Stimulated activated CD4-positive, alpha-beta T cell treated with anti-CD3 and anti-CD28 coated beads, Interleukin-1b, Interleukin-23, amount 100 ng/mL, for 4 hours (primary cell): ENCODE measurements around the gene COL4A1.

Experiments used
- DNase-seq, 2 donors: peaks; one replicate each; pipeline ENCODE4 v3.0.0-alpha.2; 2020; ENCODE audit warnings: low read depth in 2 of 2

Gene COL4A1

DNA sequence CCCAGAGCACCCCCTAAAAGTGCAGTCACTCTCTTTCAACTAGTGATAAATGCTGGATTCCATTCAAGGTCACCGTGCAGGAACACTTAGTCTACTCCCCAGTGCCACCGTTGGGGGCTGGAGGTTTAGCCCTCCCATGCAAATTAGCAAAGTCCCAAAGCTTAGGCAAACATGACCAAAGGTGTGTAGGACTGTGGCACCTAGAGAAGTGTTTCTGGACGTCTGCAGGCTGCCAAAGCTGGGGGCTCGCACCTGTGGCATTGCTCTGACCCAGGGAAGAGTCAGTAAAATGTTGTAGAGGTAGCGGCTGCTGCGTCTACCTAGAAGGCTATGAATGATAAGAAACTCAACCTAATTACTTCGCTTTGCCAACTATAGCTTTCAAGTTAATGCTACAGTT is 13.9 kb downstream of the COL4A1 start:
- no peak for DNase-seq

DNA sequence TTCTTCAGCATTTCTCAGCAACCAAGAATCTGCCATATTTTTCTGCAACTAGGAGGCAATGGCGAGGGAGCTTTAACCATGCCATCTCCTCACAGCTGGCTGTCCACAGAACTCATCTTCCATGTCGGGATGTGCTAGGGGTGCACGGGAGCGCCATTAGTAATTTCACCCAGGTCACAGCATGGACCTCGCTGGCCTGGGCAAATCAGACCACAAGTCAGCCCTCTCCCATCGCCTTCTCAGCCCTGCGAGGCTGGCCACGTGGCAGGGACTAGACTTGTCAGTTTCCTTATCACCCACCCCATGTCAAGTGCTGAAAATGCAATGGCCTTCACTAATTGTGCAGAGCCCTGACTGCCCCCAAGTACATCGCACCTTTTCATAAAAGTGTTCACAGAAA is 15.7 kb downstream of the COL4A1 start:
- DNase-seq: no peak

DNA sequence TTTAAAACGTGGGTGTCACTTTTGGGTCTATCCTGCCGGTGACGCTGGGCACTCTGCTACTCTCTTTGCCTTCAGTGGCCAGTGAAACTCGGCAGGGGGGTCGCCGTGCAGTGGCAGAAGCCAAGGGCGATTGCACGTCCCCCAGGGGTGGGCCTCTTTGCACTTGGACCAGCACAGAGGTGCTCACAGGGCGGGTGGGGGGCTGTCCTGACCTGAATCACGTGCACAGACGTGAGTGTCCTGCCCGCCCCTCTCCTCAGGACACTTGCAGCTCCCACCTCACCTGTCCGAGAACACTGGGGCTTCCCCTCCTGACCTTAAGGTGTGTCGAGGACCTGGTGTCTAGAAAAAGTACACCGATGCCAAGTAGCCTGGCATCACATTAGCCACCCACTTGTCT is 16.1 kb downstream of the COL4A1 start:
- DNase-seq: no peak

DNA sequence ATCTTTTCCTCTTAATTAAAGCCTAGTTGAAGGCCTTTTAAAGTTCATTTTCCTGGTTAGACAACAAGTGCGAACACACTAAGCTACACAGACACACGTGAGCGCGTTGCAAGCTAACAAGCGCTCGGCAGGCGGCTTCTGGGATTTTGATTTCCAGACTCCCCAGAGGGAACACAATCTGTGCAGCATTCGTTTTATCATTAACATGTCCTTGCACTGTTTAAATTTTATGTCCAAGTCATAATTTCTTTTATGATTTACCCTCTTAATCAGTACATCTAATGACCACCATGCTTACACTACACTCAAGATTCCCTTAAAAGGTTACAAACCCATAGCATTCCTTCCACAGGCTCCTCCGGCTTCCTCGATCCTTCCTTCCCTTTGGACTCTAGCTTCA is 16.8 kb downstream of the COL4A1 start:
- DNase-seq: no peak

DNA sequence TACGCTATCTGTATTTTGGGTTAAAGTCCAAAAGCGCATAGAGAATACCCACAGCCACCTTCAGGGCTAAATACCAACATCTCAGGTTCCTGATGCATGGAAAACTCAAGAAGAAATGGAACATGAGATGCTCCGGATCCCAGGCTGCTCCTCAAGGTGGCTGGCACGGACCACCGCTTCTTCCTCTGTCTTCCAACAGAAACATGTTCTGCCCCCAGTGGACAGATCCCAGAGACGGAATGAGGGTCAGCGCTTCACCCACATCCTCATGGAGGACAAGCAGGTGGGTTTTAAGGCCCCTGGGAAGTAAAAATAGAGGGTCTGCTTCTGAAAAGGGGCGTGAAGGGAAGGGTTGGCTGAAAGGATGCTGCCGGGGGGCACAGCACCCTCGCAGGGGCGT is 17.3 kb downstream of the COL4A1 start:
- DNase-seq: no peak

DNA sequence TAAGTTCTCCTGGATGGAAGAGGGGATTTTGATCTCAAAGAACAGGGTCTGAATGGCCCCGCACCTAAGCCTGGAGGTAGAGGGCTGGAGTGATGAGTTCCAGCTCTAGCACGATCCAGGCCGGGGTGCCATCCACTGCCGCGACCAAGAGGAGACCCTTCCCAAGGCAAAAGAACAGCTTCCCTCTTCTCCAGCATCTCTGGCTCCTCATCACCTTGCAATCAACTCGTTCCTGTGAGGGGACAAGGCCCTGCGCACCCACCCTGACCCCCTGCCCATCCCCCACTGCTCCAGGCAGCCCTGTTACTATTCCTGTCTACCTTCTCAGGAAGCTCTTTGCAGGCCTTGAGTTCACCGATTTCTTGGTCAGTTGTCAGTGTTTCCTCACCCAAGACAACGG is 17.8 kb downstream of the COL4A1 start:
- no peak for DNase-seq

DNA sequence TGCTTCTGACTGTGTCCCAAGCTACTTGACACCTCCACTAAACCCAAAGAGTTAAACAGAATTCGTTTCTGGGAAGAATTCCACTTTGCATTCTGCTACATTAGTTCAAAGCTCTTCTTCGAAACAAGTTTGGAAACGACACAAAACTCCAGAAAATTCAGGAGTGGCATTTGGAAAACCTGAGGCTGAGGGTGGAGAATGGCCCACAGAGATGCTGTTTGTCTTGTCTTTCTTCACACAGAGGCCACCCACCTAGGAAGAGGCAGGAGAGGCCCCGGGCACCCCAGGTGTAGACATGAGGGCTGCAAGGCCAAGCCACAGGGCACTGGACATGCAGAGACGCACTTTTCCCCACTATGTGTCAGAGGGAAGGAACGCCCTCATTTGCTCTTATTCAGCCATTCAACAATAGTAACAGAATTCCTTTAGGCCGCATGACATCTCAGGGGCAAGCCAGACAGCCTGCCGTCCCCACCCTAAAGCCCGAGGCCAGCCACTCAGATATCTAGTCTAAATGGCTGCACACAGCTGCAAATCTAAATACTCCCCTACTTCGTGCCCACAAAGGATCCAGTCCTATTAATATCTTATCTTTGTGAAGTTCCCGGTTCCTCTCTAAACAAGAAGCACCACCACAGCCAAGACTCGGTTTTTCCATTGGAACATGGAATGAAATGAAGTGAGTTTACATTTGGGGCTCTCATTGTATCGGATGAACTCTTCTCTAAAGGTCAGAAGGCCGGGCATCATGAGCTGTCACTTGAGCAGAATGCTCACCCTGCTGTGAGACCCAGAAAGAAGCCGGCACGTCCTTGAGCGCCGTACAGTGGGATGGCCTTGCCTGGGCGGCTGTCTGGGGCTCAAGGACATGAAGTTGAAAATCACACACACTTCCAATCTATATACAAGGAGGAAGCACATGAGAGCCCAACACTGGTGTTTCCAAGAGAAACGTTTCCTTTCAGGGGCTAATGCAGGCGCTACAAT is 19.8 kb downstream of the COL4A1 start:
- DNase-seq: no peak

DNA sequence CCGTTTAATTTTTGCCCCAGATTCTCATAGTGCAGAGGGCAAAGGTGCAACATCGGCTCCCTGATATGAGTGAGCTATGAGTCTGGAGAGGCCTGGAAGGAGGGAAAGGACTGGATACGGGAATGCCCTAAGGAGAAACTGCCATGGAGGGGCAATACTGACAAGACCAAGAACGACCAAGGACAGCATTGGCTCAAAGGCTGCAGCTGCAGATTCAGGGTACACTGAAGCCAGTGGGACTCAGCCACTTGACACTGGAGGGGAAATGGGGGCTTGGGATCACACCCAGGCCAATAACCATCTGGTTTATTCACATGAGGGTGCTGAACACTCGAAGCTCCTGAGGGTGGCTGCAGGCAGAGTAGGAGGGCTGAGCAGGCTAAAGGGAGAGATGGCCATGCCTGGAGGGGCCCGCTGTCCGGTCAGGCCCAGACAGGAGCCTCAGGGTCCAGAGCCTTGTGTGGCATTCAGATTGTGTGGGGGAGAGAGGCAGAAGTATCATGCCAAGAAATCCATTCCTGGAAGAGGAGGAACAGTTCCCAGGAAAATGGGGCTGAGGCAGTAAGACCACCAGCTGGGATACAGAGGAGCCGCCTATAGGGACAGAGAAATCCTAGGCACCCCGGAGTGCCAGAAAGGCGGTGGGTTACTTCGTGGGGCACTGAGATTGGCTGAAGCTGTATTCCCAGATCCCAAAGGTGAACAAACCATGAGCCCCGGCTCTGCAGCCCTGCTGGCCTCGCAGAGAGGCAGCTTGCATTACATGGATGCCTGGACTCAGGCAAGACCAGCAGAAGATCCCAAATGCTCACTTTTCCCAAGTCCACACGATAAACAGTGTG is 20.7 kb downstream of the COL4A1 start:
- no peak for DNase-seq

DNA sequence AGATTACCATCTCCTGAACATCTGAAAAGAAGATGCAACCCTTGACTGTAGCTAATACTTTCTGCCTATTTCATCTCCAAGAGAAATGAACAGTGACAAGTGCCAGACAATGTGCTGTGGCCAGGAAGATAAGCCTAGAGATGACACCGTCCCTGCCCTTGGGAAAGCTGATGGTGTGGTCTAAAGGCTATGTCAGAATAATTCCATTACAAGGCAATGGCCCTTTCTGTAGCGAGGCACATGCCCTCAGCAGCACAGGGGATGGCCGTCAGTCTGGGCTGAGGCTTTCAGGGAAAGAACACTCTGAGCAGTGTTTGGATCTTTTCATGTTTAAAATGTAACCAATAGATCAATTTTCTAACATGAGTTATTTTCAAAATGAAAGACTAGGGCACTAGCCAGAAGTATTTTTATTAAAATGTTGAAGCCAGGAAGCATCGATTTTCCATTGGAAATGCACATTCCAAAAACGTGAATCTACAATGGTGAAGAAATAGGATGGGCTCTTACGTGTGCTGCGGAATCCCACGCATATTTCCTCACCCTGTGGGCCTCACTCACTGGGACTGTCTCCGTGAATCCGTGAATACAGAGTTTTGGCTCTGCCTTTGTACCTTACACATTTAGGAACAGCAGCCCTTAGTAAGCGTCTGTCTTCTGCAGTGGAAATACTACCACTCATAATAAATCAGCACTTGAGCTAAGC is 22.0 kb downstream of the COL4A1 start:
- DNase-seq: no peak

DNA sequence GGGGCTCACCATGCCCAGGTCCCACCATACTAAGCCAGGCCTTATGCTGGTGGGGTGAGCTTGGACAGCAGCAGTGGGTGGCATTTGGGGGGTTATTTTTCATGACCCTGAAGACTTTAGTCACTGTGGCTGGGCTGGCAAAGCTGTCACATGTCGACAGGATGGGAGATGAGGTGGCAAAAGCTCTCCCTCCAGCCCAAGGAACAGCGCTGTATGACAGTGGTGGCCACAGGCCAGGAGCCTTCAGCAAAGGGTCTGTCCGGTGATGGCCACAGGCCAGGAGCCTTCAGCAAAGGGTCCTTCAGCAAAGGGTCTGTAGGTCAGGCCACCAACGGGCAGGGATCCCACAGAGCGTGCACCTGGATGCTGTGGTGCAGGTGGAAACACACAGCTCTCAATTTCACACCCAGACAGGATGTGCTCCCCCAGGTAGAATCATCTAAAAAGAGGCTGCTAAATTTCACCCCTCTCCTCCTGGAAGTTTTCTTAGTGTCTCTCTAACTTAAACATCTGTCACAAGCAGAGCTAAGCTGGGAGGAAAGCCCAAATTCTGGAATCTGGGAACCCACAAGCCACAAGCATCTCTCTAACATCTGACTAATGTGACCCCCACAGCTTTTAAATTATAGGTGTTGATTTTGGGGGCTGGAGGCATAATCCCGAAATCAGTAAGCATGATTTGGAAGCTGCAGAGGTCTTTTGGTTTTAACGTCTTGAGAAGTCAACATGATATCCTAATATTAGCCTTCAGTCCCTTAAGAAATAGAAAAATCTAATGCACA is 23.0 kb downstream of the COL4A1 start:
- no peak for DNase-seq

DNA sequence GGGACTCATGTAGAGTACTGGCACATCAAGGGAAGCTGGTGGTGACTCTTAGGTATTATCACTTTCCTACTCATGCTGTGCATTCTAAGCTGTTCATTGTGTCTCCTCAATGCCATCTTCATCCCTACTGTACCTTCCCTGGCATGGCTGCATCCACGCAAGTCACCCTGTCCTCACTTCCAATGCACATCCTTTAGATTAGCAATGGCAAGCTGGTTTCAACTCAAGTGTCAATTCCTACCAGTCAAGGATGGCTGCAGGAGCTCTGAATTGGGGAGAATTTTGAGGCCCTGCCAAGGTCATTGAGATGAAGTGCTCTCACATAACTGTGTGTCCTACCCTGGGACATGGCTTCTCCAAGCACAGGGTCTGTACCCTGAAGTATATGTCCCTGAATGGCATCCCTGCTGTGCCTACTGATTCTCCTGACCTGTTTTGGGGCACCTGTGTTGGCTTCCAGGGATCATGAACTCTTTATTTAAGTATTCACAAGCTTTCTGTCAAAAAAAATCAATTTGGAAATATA is 24.6 kb downstream of the COL4A1 start:
- no peak for DNase-seq

DNA sequence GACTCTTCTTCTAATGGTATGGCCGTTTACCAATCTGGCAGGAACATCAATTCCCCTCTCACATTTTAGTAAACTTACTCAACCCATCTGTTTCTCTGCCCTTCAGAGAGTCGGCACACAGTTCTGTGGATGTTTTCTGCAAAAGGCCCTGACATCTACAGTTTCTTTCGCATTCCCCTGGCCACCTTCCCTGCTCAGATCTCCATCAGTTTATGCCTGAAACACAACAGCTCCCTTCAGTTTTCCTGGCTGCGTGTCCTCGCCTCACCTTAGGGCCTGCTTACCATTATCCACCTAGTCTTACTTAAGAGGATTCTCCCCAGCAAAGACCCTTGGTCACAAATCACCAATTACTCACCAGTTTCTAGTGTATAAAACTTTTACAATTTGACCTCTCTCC is 25.2 kb downstream of the COL4A1 start:
- DNase-seq: no peak

DNA sequence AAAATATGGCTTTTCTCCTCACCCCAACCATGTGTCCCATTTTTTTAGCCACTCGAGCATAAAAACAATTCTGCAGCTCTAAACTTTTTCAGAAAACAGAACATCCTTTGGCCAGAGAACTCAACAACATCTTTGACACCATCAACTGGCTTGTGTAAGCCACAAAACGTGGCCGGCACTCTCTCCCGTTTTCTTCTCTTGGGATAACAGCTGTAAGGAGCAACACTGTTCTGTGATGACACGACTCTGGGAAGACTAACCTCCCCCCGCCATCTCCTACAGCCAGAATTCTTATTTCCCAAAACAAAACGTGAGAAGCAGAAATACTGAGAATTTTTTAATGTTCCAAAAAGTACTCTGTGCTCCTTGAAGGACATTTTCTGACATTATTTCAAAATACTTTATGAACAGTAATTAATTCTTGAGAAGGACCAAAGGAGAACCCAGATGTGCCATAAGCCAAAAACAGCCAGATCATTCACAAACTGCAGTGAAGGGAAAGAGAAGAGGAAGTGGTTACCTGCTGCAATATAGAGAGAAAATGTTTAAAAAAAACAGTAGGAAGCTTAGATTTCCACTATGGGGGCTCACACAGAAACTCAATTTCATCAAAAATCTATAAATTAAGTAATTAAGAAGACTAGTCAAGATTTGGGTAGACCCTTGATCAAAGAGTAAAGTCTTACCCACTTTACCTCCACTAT is 25.8 kb downstream of the COL4A1 start:
- DNase-seq: no peak

DNA sequence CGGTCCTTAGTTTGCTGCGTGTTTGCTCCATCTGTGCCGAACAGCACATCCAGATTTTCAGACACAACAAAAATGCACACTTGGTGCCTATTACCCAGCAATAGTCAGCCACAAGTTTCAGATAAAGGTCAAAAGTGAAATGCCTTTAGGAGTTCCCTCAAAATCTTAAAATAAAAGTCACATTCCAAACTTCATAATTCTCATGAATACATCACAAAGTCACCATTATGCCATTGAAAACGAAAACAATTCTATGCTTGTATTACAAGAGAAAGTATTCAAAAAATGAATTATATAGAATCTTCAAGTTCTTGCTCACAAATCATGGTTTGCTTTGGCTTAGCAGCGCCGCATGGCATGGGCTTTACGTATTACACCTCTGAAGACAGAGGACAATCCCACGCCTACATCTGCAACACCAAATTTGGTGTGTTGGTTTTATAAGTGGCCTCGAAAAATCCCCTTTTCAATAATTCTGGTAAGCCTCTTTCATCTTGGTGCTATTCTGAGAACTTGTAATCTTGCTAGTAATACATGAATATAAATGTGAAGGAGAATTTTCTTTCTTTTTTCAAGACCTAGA is 26.6 kb downstream of the COL4A1 start:
- DNase-seq: no peak

DNA sequence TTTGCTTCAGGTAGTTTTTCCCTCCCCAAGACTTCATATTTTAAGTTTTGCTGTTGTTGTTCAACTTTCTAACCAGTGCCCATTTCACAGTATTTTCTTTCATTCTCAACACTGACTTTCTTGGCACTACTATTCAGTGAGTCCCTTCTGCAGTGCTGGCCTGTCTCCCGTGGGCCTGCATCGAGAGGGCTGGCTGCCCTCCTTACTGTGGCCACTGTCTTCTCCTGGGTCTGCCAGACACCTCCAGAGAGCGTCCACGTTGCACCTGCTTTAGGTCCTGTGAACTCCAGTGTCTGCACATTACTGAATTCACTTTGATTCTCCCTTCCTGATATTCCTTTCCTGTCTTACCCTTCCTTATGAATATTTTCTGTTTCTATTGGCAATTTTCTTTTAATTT is 27.3 kb downstream of the COL4A1 start:
- no peak for DNase-seq

DNA sequence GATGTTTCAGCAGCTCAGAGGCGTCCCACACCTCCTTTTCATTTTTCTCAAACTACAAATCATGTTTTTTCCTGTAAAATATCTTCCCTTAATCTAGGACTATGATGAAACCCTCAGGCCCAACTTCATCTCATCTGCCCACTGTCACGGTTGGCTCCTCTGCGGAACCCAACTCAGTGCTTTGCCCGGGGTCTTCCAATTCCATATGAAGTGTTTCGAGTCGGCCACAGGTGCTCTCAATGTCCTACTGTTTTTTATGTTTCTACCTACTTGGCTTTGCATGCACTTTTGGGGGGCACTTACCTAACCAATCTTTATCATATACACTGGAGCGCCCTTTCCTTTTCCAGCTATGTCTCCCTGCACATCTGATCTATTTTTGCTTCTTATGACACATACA is 28.1 kb downstream of the COL4A1 start:
- DNase-seq: no peak

DNA sequence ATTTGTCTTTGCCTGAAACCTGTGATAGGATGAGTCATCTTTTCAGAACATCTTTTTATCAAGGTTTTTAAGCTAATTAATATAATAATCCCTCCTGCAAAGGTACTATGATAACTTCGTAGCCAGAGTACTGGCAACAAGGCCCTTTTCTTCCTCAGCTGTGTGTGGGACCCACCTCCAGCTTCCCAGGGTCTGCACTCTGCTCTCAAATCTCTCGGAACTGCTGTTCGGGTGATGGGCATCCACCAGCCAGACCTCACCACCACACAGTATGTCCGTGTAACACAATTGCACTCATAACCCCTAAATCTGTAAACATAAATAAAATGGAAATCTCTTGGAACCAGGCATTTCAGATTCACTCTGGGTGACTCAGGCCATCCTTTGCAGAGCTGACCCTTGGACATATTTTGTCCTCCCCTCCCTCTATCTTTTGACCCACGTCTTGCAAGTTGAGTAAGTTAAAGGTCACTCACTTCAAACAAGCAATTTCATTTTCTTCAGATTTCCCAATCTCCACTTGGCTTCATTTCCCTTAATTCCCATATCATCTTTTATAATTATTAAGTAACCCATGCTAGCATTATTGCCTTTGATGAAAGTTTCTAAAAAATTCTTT is 29.5 kb downstream of the COL4A1 start:
- no peak for DNase-seq

DNA sequence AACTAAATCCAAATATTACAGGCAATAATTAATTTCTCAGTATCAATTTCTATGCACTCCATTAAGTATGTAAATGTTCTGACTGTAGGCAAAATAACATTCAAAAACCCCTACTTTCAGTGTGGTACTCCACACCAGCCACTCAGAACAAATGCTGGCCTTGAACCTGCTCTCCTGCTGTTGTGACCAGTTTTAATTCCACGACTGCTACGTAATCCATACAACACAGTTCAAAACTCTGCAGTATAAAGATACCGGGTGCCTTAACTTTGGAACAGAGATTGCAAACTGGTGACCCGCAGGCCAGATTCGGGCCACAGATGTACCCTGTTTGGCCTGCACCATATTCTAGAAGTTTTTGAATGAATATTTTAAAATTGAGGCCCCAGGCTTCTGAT is 30.4 kb downstream of the COL4A1 start:
- DNase-seq: no peak

DNA sequence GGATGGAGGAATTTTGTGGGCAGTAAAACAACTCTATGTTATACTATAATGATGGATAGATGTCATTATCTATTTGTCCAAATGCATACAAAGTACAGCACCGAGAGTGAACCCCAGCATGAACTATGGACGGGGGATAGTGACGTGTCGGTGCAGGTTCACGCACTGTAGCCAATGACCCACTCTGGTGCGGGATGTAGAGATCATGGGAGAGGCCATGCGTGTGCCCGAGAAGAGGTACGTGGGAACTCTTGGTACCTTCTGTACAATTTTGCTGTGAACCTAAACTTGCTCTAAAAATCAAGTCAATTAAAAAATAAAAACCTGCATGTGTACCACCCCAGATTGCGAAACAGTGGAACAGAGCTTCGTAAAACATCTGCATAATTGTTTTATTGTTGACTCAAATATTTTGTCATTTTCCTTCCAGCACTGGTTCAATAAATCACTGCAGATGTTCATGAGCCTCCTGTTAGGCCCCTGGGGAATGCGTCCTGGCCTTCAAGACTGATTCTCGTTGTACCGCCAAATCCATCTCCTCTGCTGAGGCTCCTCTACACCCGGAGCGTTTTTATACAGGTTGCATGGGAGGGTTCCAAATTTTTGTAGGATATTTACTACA is 30.9 kb downstream of the COL4A1 start:
- no peak for DNase-seq
